GM10847 (cell line): ENCODE data around the gene HEPACAM.

ENCODE experiments used
- POLR2A ChIP-seq: IDR thresholded peaks from 2 replicates; pipeline ENCODE4 v1.6.1; 2011; ENCODE audit not compliant: insufficient read length; ENCODE audit errors: extremely low read depth

Gene HEPACAM

GRCh38 chr11:124920870-124921609, 14.8 kb downstream of the HEPACAM start:
- no peak for TF ChIP-seq POLR2A

DNA sequence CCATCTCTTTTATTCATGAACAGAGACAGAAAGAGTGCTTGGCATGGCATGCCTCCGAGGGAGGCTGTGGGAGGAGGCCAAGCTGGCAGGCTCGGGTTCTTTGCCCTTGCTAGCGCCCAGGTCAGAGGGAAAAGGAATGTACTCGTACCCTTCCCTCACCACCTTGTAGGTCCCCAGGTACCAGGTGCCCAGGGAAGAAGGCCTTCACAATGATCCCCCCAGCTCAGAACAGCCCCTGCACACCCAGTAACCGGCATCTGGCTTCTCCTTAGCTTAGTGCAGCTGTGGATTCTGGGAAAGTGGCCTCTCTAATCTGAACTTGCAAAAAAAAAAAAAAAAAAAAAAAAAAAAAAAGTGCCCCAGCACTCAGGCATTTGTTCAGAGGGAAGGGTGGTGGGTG, 15.5 kb downstream of the HEPACAM start:
- TF ChIP-seq POLR2A, result no peak

GRCh38 chr11:124919898-124920297, 15.9 kb downstream of the HEPACAM start:
- no peak for TF ChIP-seq POLR2A

GRCh38 chr11:124918950-124919349, 16.9 kb downstream of the HEPACAM start, which contains the start of gene HEPN1:
HEPN1 (plus strand) TSS chr11:124919250.
- no peak for TF ChIP-seq POLR2A

DNA sequence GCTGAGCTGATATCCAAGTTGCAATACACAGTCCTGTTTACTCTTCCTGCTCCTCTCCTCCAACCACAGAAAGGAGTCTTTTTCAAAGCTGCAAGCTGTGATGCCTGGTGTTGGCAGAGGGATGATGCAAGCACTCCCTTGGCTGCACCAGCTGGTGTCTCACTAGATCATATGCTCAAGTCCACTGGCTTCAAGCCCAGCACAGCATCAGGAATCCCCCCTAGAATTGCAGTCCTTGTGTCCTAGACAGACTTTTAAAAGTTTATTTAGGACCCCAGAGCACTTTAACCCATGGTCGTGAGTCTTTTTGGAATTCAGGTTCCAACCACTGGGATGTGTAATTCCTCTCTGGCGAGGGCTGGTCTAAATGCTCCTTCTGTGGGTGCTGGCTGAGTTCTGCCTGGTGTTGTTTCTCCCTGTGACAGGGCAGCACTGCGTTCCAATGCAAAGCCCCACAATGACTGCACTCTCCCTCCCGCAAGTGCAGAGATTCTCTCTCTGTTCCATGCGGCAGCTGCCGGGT, 18.7 kb downstream of the HEPACAM start:
- TF ChIP-seq POLR2A, result no peak

- no peak for TF ChIP-seq POLR2A
Measured at GRCh38 chr11:124916370-124916710, 19.5 kb downstream of the HEPACAM start.

- no peak for TF ChIP-seq POLR2A
Measured at GRCh38 chr11:124915541-124916369, 20.1 kb downstream of the HEPACAM start.

- TF ChIP-seq POLR2A, result no peak
Measured at GRCh38 chr11:124902616-124903015, 33.2 kb downstream of the HEPACAM start.

DNA sequence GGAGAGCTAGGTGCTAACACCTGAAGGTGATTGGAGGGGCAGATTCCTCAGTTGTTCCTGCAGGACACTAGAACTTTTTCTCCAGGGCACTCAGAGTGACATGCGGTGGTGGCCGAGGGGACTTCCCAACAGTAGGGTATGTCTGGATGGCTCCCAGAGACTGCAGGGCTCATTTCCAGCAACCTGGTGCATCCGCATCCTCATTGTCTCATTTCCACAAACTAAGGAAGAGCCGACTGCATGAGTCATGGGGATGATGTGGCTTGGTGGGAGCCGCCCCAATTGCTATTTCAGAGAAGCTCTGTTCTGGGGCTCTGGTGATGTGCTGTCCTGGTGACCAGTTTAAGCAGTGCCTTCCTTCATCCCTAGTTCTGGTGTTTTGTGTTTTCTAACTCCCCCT, 35.4 kb downstream of the HEPACAM start:
- TF ChIP-seq POLR2A, result no peak

DNA sequence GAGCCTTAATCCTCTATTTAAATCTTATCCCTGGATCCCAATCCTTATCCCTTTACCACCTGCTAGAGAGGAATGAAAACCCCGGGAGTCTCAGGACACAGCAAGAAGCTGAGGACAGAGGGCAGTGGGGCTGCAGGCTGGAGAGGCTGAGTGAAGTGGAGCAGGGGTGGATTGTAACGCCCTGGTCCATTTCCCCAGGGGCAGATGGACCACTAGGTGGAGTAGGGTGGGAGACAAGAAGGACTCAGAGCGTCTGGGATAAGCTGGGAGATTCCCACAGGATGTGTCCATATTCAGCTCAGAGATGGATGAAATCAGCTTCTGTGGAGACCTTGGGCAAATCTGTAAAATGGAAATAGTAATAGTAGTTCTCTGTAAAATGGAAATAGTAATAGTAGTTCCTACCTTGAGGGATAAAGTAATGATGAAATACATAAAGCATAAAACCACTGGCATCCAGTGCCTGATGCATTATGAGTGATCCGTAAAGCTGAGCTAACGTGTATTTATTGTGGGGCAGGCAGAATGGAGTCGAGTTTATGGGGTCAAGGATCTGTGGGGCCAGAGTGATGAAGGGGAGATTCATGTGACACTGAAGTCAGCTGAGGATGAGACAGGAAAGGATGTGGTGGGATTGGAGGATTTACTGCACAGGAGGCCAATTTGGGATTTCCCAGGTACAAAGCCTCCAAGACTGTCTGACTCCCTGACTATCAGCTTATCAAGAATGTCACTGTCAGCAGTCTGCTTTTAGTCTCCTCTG, 36.3 kb downstream of the HEPACAM start:
- TF ChIP-seq POLR2A, result no peak

GRCh38 chr11:124898711-124899110, 37.1 kb downstream of the HEPACAM start:
- no peak for TF ChIP-seq POLR2A

DNA sequence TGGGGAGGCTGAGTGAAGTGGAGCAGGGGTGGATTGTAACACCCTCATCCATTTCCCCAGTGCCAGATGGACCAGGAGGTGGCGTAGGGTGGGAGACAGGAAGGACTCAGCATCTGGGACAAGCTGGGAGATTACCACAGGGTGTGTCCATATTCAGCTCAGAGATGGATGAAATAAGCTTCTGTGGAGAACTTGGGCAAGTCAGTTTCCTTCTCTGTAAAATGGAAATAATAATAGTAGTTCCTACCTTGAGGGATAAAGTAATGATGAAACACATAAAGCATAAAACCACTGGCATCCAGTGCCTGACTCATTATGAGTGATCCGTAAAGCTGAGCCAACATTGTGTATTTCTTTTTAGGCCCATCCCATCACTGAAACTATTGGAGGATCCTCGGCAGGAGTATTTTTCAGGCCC, 37.6 kb downstream of the HEPACAM start:
- no peak for TF ChIP-seq POLR2A

DNA sequence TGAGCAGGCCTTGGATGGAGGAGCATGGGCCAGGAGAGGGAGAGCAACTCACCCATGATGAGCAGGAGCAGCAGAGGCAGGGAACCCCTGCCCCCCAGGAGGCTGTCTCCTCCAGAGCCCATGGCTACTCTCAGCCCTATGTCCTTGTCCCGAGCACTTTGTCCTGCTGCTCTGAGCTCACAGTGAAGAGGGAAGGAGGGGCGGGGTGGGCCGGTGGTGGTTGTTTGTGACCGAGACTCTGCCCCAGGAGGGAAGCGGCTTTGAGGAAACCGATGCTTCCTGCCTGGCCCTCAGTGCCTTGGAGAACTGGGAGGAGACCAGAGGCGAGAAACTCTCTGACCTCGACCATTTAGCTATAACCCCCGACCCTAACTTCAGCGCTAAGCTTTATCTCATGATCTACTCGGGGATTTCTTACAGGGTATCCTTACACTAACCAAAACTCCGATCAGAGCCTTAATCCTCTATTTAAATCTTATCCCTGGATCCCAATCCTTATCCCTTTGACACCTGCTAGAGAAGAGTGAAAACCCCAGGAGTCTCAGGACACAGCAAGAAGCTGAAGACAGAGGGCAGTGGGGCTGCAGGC, 38.1 kb downstream of the HEPACAM start, which contains the start of gene ROBO4:
Gene ROBO4, minus strand, starts transcription at position 192 of the 589 bp plus-strand sequence. Its CDS starts 70 bp downstream, at position 122.
- TF ChIP-seq POLR2A, result no peak

GRCh38 chr11:124896821-124897391, 38.9 kb downstream of the HEPACAM start:
- TF ChIP-seq POLR2A, result no peak
